Left renal pelvis (tissue), 4 donors: ENCODE measurements around the gene FGF9. TPM values are rescaled to one million over a fixed set of nuclear protein-coding genes. Genes with fewer than 3 reads are reported as not detected.

Experiments used
- DNase-seq, 4 donors: peaks; one replicate each; pipeline ENCODE4 v3.0.0-alpha.2; 2013; ENCODE audit warnings: low read depth in 4 of 4, low spot score in 3 of 4
- polyA plus RNA-seq, 4 donors: library from polyadenylated mRNA; unstranded; fragments of 120-200 nt; gene quantifications; one replicate each; pipeline ENCODE4 v1.2.1, GENCODE V29; 2013; ENCODE audit not compliant: insufficient read length in 4 of 4

FGF9 gene
- polyA plus RNA-seq, 4 donors, result 5.7 to 23.9 (median 17.5) TPM

- no peak for DNase-seq
Measured at GRCh38 chr13:21703846-21704245, 33.0 kb downstream of the FGF9 start.

- no peak for DNase-seq
Measured at GRCh38 chr13:21707586-21707985, 36.7 kb downstream of the FGF9 start.

- no peak for DNase-seq
Measured at GRCh38 chr13:21709697-21710096, 38.8 kb downstream of the FGF9 start.

GRCh38 chr13:21710163-21710562 lies 39.3 kb downstream of the FGF9 start:
- DNase-seq, result no peak

- peak in 1 of 4 donors; percentile 7 for DNase-seq
Measured at GRCh38 chr13:21717817-21718216, 46.9 kb downstream of the FGF9 start.

GRCh38 chr13:21719463-21719862 lies 48.6 kb downstream of the FGF9 start:
- no peak for DNase-seq

- peak in 1 of 4 donors; percentile 12 for DNase-seq
Measured at GRCh38 chr13:21723807-21724505, 53.1 kb downstream of the FGF9 start.

GRCh38 chr13:21730186-21730880 lies 59.5 kb downstream of the FGF9 start:
- no peak for DNase-seq

- peak in 1 of 4 donors; percentile 25 for DNase-seq
Measured at GRCh38 chr13:21733475-21734263, 62.8 kb downstream of the FGF9 start.

GRCh38 chr13:21734961-21735360 lies 64.1 kb downstream of the FGF9 start:
- DNase-seq, result no peak

- DNase-seq, result peak in 3 of 4 donors; percentile 46 to 59 (median 53)
Measured at GRCh38 chr13:21735701-21736401, 65.0 kb downstream of the FGF9 start.

- no peak for DNase-seq
Measured at GRCh38 chr13:21736926-21737325, 66.1 kb downstream of the FGF9 start.

GRCh38 chr13:21738630-21739029 lies 67.8 kb downstream of the FGF9 start:
- DNase-seq, result no peak

- DNase-seq, result no peak
Measured at GRCh38 chr13:21739771-21740170, 68.9 kb downstream of the FGF9 start.

- DNase-seq, result no peak
Measured at GRCh38 chr13:21741396-21741979, 70.6 kb downstream of the FGF9 start.

- no peak for DNase-seq
Measured at GRCh38 chr13:21742096-21742495, 71.2 kb downstream of the FGF9 start.

GRCh38 chr13:21744149-21744548 lies 73.3 kb downstream of the FGF9 start:
- DNase-seq, result no peak

- DNase-seq, result no peak
Measured at GRCh38 chr13:21745307-21745706, 74.4 kb downstream of the FGF9 start.

- DNase-seq, result no peak
Measured at GRCh38 chr13:21747456-21747855, 76.6 kb downstream of the FGF9 start.

GRCh38 chr13:21748166-21748565 lies 77.3 kb downstream of the FGF9 start:
- DNase-seq, result no peak
